K562 (cell line): ENCODE results near the gene ZNF277. TPM values are rescaled to one million over a fixed set of nuclear protein-coding genes. Genes with fewer than 3 reads are reported as not detected.

Experiments used
- ATAC-seq: fragments of 200-7000 bp; cut with Tn5 transposase; 3 replicates; pipeline ENCODE4 v1.9.1; 2020; ENCODE audit warnings: moderate library complexity
- BruUV-seq: library from RNA; stranded (reverse); fragments of 400-500 nt; replicated peaks from 2 replicates; lab custom pipeline; 2021; lab: Mats Ljungman, UMichigan
- CTCF ChIA-PET: fragments of 300-600 bp; formaldehyde crosslinking; extraction: SDS; loops from one replicate; lab custom pipeline; 2021; ENCODE audit warnings: low intra/inter-chr PET ratio; lab: Yijun Ruan, JAX
- POLR2A ChIA-PET: fragments of 300-600, 350-650 bp; sonication (Branson Sonifier 250); formaldehyde crosslinking; extraction: SDS; loops from one replicate; lab custom pipeline; 2021; ENCODE audit warnings: antibody characterized with exemption, inconsistent platforms; lab: Yijun Ruan, JAX
- DNase-seq, 4 experiments: peaks; one replicate each; pipeline versions ENCODE4 v3.0.0 to v3.0.0-alpha.2; 2011 to 2018; ENCODE audit warnings: low spot score in 3 of 4, mixed read lengths in 3 of 4; ENCODE audit errors: extremely low read depth in 1 of 4
- FAIRE-seq: peaks from 2 replicates; lab custom pipeline; 2011; peaks lifted over from hg19 to GRCh38; lab: Jason Lieb, UNC
- H2AFZ ChIP-seq: 2 replicates; pipeline ENCODE4 v1.6.0; 2011; ENCODE audit warnings: low read depth, low read length, control low read depth, inconsistent platforms
- H3K27ac ChIP-seq: fragments of 200-600 bp; 3 replicates; pipeline ENCODE4 v1.8.0; 2011; ENCODE audit warnings: low read depth, mild to moderate bottlenecking, control low read depth, inconsistent platforms, low read length, moderate library complexity, mixed read lengths; ENCODE audit errors: extremely low read depth
- H3K27me3 ChIP-seq, 2 experiments: fragments of 300-600 bp in 1 of 2; 2 replicates in 1 of 2; 3 replicates in 1 of 2; pipeline versions ENCODE4 v1.6.0 to v1.8.0; 2011; ENCODE audit warnings: inconsistent platforms in 2 of 2, low read length in 2 of 2, mild to moderate bottlenecking in 1 of 2, mixed read lengths in 1 of 2, moderate library complexity in 1 of 2; ENCODE audit not compliant: control insufficient read depth in 2 of 2, insufficient read depth in 2 of 2
- H3K36me3 ChIP-seq: fragments of 300-600 bp; 3 replicates; pipeline ENCODE4 v1.8.0; 2011; ENCODE audit warnings: mild to moderate bottlenecking, low read length, inconsistent platforms; ENCODE audit not compliant: control insufficient read depth, insufficient read depth
- H3K4me1 ChIP-seq, 2 experiments: fragments of 200-600 bp in 1 of 2; replicated peaks in 1 of 2; 2 replicates in 1 of 2; 3 replicates in 1 of 2; pipeline versions ENCODE4 v1.5.1 to v1.8.0; 2011; ENCODE audit warnings: inconsistent platforms in 2 of 2, low read length in 2 of 2, mild to moderate bottlenecking in 1 of 2, mixed read lengths in 1 of 2, moderate library complexity in 1 of 2; ENCODE audit not compliant: control insufficient read depth in 2 of 2, insufficient read depth in 2 of 2
- H3K4me2 ChIP-seq: 2 replicates; pipeline ENCODE4 v1.6.1; 2011; ENCODE audit warnings: low read length, control low read depth, inconsistent platforms, mixed read lengths; ENCODE audit not compliant: insufficient read depth
- H3K4me3 ChIP-seq: fragments of 200-600 bp; sonication (generic), shearing (Covaris generic); 2 replicates; pipeline ENCODE4 v1.5.1; 2016; ENCODE audit warnings: control low read depth, inconsistent platforms
- H3K79me2 ChIP-seq: fragments of 200-600 bp; 3 replicates; pipeline ENCODE4 v1.8.0; 2011; ENCODE audit warnings: low read length, inconsistent platforms; ENCODE audit not compliant: control insufficient read depth, insufficient read depth
- H3K9ac ChIP-seq, 2 experiments: 2 replicates each; pipeline versions ENCODE4 v1.6.0 to v1.6.1; 2011; ENCODE audit warnings: low read depth in 2 of 2, low read length in 2 of 2, control low read depth in 1 of 2, inconsistent platforms in 1 of 2, mild to moderate bottlenecking in 1 of 2, mixed read lengths in 1 of 2; ENCODE audit not compliant: insufficient read depth in 1 of 2
- H3K9me1 ChIP-seq: one replicate; pipeline ENCODE4 v1.6.0; 2011; ENCODE audit warnings: inconsistent platforms, mild to moderate bottlenecking, low read length, moderate library complexity; ENCODE audit not compliant: control insufficient read depth, insufficient read depth
- H3K9me3 ChIP-seq: replicated peaks from 2 replicates; pipeline ENCODE4 v1.5.1; 2011; ENCODE audit warnings: low read depth, low read length, inconsistent platforms; ENCODE audit not compliant: control insufficient read depth, insufficient read depth
- H4K20me1 ChIP-seq: replicated peaks from 2 replicates; pipeline ENCODE4 v1.6.1; 2011; ENCODE audit warnings: low read length, inconsistent platforms, mixed read lengths; ENCODE audit not compliant: control insufficient read depth, insufficient read depth
- ARHGAP35 ChIP-seq: fragments of 450-650 bp; IDR thresholded peaks from 2 replicates; pipeline ENCODE4 v1.6.1; 2018; ENCODE audit not compliant: partially characterized antibody
- PHTF2 ChIP-seq: fragments of 250-450 bp; sonication (Bioruptor Pico); IDR thresholded peaks from 2 replicates; pipeline ENCODE4 v1.5.0; 2021; ENCODE audit warnings: mild to moderate bottlenecking
- TEAD2 ChIP-seq: fragments of 450-650 bp; IDR thresholded peaks from 2 replicates; pipeline ENCODE4 v1.6.1; 2016; ENCODE audit warnings: missing genetic modification characterization, control low read depth, missing compliant biosample characterization
- WGBS: fragments of 100-300 bp; shearing (Covaris generic); methylation state at CpG from one replicate; pipeline ENCODE4 v1.1.6; 2016; ENCODE audit warnings: low coverage, mixed read lengths; ENCODE audit not compliant: insufficient coverage; ENCODE audit errors: missing lambda C conversion rate; 5-methylcytosine and 5-hydroxymethylcytosine counted together
- in situ Hi-C: fragments of 300-500 bp; cut with MboI; formaldehyde crosslinking; loops from 4 replicates; pipeline ENCODE4 v1.15.0; 2018; ENCODE audit warnings: inconsistent platforms, mixed read lengths
- intact Hi-C: fragments of 100-400 bp; cut with micrococcal nuclease; formaldehyde crosslinking; loops from 2 replicates; pipeline ENCODE4 v1.14.2; 2022
- polyA plus RNA-seq, 8 experiments: library from polyadenylated mRNA; depleted of rRNA in 4 of 8; stranded (reverse) in 5 of 8; unstranded in 3 of 8; fragments of >200 nt; fragmentation: Nextera tagmentation in 2 of 8; fragmentation: Illumina TruSeq in 1 of 8; extraction: Ambion mirVana in 2 of 8; extraction: Trizol in 1 of 8; gene quantifications; 2 replicates each; pipeline versions ENCODE4 v1.2.1 to v1.2.3, GENCODE V29; 2011 to 2014; ENCODE audit warnings: inconsistent platforms in 1 of 8, missing spikeins in 1 of 8
- total RNA-seq, 7 experiments: library from RNA; depleted of rRNA in 6 of 7; stranded (reverse); fragments of >200 nt in 6 of 7; fragmentation: Illumina TruSeq in 2 of 7; extraction: Trizol in 2 of 7; gene quantifications; 2 replicates each; pipeline versions ENCODE4 v1.2.1 to v1.2.3, GENCODE V29; 2011 to 2021; ENCODE audit warnings: low replicate concordance in 1 of 7
- TF ChIP-seq, protein P1 (sequence below): fragments of 250-450 bp; sonication (Bioruptor Pico); IDR thresholded peaks from 2 replicates; pipeline ENCODE4 v1.8.0; 2022; ENCODE audit warnings: inconsistent platforms, mild to moderate bottlenecking, moderate library complexity, borderline replicate concordance
- TF ChIP-seq, protein P2 (sequence below), 2 experiments: fragments of 450-650 bp in 1 of 2; sonication (generic) in 1 of 2; formaldehyde crosslinking in 1 of 2; IDR thresholded peaks in 1 of 2; conservative IDR thresholded peaks in 1 of 2; 2 replicates each; pipeline versions ENCODE4 v1.6.1 to v1.8.1; 2016 to 2023; ENCODE audit warnings: mild to moderate bottlenecking in 2 of 2, moderate library complexity in 2 of 2, inconsistent platforms in 1 of 2, missing genetic modification reagents in 1 of 2

ZNF277 gene
- total and polyA plus RNA-seq, 9 of the 15 experiments (the other 6 are each of a cell fraction or from before 2014, with no cell fraction given): 18.8 to 33.5 (median 27.7) TPM

DNA sequence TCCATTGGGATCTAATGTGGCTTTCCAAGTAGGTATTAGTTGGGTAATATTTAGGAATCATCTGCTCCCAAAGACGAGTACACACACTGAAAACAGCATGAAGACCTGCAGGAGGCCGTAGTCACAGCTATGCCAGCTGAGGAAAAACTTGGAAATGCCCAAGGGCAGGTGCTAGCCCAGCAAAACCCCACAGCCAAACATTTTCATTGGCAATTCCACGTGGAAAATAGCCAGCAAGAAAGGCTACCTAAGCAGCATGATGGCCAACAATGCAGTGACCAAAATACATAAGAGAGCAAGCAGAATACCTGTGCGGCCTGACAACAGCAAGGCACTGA, 33.0 kb upstream of the ZNF277 start:
- Histone ChIP-seq H3K9me3 (no peaks in the 10 kb centered on the region), H3K79me2 (no peaks in the 10 kb centered on the region), H3K4me1 (no peaks in the 10 kb centered on the region), H3K4me2 (no peak overlapping the region), H4K20me1 (no peaks in the 10 kb centered on the region), H3K9ac (no peak overlapping the region), H3K36me3 (no peaks in the 10 kb centered on the region), H3K9me1 (no peaks in the 10 kb centered on the region), H3K4me3 (no peak overlapping the region), H3K27ac (no peak overlapping the region), H2AFZ (no peak overlapping the region), H3K27me3 (peaks cover 16 to 27% of the 10 kb centered on the region in 2 experiments)
- CTCF ChIA-PET: no interaction called here
- intact Hi-C loops: no loop called here
- DNase-seq: no peak
- WGBS: 0% methylated on average over 4 of the region's 4 CpGs
- in situ Hi-C loops: no loop called here
- FAIRE-seq: no peak
- no TSS peak for BruUV-seq
- POLR2A ChIA-PET: no interaction called here
- no peak for ATAC-seq
- TF ChIP-seq, protein P1, sequence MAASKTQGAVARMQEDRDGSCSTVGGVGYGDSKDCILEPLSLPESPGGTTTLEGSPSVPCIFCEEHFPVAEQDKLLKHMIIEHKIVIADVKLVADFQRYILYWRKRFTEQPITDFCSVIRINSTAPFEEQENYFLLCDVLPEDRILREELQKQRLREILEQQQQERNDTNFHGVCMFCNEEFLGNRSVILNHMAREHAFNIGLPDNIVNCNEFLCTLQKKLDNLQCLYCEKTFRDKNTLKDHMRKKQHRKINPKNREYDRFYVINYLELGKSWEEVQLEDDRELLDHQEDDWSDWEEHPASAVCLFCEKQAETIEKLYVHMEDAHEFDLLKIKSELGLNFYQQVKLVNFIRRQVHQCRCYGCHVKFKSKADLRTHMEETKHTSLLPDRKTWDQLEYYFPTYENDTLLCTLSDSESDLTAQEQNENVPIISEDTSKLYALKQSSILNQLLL (CRISPR knock-in tag): peak; percentile 86
- TF ChIP-seq ARHGAP35 (no peak), PHTF2 (CRISPR knock-in tag) (no peak), TEAD2 (tag) (no peak)

DNA sequence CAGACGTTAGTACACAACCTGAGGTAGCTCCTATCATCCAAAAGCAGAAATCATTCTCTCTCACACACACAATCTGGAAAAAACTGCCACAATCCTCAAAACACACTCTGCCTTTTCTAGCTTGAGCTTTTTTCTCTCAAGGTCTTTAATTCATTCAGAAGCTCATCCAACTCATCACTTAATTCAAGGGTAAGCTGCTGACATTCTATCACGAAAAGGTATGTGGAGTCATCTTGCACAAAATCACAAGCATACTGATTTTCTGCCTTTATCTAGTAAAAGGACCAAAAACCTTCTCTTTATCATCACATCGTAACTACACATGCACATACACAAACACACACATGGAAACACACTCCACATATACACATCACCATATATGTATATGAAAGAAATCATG, 32.3 kb upstream of the ZNF277 start:
- H3K27ac ChIP-seq: no peak overlapping the region
- in situ Hi-C loops (no loop called here), intact Hi-C loops (no loop called here)
- H3K4me1 ChIP-seq: no peaks in the 10 kb centered on the region
- H3K79me2 ChIP-seq: no peaks in the 10 kb centered on the region
- no TSS peak for BruUV-seq
- TF ChIP-seq, protein P1 (CRISPR knock-in tag): peak; percentile 93
- TF ChIP-seq, protein P2, sequence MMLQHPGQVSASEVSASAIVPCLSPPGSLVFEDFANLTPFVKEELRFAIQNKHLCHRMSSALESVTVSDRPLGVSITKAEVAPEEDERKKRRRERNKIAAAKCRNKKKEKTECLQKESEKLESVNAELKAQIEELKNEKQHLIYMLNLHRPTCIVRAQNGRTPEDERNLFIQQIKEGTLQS (IDR thresholded peaks at IDR 0.05): no peak
- TF ChIP-seq, protein P2 (CRISPR knock-in tag; conservative IDR thresholded peaks at IDR 0.05): no peak
- H3K9me1 ChIP-seq: no peaks in the 10 kb centered on the region
- peaks cover 16 to 30% of the 10 kb centered on the region in 2 experiments for H3K27me3 ChIP-seq
- ChIA-PET CTCF (no interaction called here), POLR2A (no interaction called here)
- no peak overlapping the region for H3K4me3 ChIP-seq
- no peaks in the 10 kb centered on the region for H4K20me1 ChIP-seq
- FAIRE-seq (no peak), DNase-seq (no peak), ATAC-seq (no peak)
- no peaks in the 10 kb centered on the region for H3K36me3 ChIP-seq
- no peak overlapping the region for H3K4me2 ChIP-seq
- no peak overlapping the region for H3K9ac ChIP-seq
- 1% methylated on average over 3 of the region's 3 CpGs for WGBS
- H2AFZ ChIP-seq: no peak overlapping the region
- H3K9me3 ChIP-seq: no peaks in the 10 kb centered on the region
